ENCODE data around the gene TMEM247.

TMEM247 gene

DNA sequence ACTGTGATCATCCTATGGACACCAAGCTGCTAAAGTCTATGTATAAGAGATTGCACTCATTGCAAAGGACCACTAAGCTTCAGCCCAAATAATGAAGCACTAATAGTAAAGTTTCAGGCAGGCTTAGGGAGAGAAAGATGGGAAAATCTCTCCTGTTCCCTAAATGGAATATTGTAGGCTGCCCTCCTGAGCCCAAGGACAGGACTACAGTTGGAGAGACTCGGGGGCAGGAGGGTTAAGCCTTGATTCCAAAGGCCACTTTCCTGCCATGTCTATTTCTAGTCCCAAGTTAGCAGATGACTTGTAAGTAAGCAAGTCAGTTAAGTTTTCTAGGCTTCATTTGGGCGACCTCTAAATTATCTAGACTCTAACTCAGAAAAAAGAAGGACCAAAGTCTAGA is 9.0 kb downstream of the TMEM247 start:
- peak overlapping the region in 1 of 2 donors; percentile 68 for H3K27ac ChIP-seq
- no peak for DNase-seq (ENCODE audit: low spot score)
- TF ChIP-seq, protein P1, sequence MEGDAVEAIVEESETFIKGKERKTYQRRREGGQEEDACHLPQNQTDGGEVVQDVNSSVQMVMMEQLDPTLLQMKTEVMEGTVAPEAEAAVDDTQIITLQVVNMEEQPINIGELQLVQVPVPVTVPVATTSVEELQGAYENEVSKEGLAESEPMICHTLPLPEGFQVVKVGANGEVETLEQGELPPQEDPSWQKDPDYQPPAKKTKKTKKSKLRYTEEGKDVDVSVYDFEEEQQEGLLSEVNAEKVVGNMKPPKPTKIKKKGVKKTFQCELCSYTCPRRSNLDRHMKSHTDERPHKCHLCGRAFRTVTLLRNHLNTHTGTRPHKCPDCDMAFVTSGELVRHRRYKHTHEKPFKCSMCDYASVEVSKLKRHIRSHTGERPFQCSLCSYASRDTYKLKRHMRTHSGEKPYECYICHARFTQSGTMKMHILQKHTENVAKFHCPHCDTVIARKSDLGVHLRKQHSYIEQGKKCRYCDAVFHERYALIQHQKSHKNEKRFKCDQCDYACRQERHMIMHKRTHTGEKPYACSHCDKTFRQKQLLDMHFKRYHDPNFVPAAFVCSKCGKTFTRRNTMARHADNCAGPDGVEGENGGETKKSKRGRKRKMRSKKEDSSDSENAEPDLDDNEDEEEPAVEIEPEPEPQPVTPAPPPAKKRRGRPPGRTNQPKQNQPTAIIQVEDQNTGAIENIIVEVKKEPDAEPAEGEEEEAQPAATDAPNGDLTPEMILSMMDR (IDR thresholded peaks at IDR 0.05) = no peak
- no peak overlapping the region for H3K4me3 ChIP-seq

DNA sequence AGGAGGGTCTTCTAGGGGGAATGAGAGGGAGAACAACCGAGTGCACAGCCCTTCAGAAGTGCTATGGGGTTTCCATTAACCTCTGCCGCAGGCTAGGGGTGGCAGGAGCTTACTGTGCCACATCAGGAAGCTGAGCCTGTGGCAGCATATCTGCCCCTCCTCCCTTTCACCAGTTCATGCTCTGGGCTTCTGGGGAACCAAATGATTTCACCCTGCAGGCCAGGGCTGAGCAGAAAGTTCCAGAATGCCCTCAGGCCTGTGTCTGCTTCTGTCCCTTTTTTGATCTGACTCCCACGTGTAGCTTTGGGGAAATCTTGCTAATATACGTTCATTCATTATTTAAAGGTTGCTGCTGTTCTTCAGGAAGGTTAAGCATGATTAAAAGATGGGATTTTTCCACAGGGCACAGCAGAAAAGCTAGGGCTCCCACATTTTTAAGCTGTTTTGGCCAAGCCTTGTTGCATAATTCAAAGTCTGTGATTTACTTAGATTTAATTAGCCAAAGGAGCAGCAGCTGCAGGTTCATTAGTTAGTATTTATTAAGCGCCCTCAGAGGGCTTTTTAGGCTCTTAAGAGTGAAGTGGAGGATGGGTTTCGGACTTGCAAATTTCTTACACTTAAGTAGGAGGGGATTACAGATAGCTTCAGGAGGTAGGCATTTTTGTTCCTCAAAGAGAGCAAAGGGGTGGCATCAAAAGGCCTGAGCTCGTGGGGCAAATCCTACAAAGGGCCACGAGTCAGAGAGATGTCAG is 10.2 kb downstream of the TMEM247 start:
- TF ChIP-seq, protein P1 (IDR thresholded peaks at IDR 0.05) = no peak
- DNase-seq (ENCODE audit: low spot score) = no peak
- Histone ChIP-seq H3K4me3 (no peak overlapping the region), H3K27ac (peak overlapping the region; percentile 61 to 75)

DNA sequence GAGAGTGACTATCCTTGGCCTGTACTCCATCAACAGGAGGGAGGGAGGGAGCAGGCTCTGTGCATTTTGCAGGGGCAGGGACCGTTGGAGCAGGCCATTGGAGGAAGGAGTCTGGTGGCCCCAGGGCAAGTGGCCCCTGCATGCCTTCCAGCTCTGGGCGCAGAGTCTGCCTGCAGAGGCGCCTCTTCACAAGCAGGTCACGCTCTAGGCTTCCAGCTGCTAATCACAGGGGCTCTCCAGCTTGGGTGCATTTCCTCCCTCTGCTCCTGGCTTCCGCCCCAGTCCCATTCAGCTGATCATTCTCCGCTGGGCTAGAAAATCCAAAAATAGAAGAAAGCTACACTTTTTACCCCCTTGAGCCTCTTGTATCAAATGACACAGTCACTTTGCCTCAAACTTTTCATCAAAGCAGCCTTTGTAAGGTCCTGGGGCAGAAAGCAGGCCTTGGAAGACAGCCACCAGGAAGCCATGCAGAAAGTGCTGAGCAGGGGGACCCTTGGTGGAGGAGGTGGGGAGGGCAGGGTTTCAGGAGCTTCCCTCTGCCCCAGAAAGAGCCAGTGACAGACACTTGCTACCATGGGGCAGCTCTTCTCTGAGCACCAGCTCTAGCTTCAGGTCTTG is 11.3 kb downstream of the TMEM247 start:
- H3K27ac ChIP-seq = peak overlapping the region; percentile 61 to 75
- no peak for DNase-seq (ENCODE audit: low spot score)
- no peak overlapping the region for H3K4me3 ChIP-seq
- TF ChIP-seq, protein P1 (IDR thresholded peaks at IDR 0.05) = no peak

DNA sequence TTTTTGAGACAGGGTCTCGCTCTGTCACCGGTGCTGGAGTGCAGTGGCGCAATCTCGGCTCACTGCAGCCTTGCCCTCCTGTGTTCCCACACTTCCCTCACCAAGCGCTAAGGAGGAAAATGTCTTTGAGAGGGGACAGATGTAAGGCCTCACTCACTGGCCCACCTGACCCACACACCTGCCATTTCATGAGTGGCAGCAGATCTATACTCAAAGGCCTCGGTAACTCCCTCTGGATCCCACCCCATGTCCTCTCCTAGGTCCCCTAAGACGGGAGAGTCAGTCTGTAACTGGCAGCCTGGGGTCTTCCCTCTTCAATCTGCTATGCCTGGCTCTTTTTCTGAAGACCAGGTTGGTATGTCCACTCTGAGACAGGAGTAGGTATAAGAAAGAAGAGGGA is 12.9 kb downstream of the TMEM247 start:
- TF ChIP-seq, protein P1 (IDR thresholded peaks at IDR 0.05) = no peak
- no peak overlapping the region for H3K27ac ChIP-seq
- H3K4me3 ChIP-seq = no peak overlapping the region
- no peak for DNase-seq (ENCODE audit: low spot score)

DNA sequence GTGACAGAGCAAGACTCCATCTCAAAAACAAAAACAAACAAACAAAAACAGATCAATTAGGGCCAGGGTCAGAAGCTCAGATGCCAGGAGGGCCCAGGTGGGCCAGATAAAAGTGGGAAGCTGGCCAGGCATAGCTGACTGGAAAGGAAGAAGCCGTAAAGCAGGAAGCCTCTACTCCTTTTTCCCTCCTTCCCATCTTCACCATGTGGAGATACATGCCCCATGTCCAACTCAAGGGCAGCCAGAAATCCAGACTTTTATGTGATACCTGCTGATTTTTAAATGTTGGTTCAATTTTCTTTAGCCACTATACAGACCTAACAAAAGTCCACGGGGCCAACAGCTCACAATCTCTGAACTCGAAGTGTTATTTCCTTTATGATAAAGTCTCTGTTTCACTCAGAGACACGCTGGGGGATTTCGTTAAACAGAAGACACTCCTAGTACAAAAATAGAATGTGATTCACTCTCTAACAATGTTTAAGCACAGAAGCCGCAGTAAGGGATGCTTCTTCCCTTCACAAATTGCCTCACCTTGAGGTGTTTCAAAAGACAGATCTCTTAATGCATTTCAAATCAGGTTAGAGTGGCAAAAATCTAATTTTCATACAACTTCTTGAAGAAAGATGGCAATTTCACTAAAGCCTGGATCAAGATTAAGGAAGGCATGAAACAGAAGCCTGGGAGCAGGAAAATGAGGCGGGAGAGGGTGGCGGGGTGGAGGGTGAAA is 14.0 kb downstream of the TMEM247 start:
- H3K4me3 ChIP-seq = no peak overlapping the region
- no peak overlapping the region for H3K27ac ChIP-seq
- no peak for DNase-seq (ENCODE audit: low spot score)
- TF ChIP-seq, protein P1 (IDR thresholded peaks at IDR 0.05) = no peak

DNA sequence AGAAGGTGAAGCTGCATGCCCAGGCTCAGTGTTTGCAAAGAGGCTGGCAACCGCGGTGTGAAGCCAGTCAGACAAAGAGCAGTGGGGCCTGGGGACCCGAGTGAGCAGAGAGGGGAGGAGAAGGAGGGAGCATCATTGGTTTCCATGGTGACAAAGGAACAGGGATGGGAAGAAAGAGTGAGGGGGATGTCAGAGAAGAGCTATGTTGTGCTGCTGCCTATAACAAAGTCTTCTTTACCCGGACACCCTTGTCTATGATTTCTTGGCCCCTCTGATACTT is 14.5 kb downstream of the TMEM247 start:
- H3K27ac ChIP-seq = no peak overlapping the region
- DNase-seq (ENCODE audit: low spot score) = no peak
- TF ChIP-seq, protein P1 (IDR thresholded peaks at IDR 0.05) = no peak
- H3K4me3 ChIP-seq = no peak overlapping the region
